Measurements from ENCODE around the gene DOCK9.

GRCh38 chr13:98879127-98879520, 98.7 kb downstream of the DOCK9 start:
- TF ChIP-seq CTCF (IDR thresholded peaks at IDR 0.05; ENCODE audit: low read length) (no peak), EZH2 (IDR thresholded peaks at IDR 0.05; ENCODE audit: borderline replicate concordance, low read length) (no peak)
